ENCODE measurements around the gene CACYBP. TPM values are rescaled to one million over a fixed set of nuclear protein-coding genes. Genes with fewer than 3 reads are reported as not detected.
A peak's percentile ranks its signal among the peaks of the same experiment; 100 is the strongest.

Gene CACYBP
- total and polyA plus RNA-seq, 2 experiments from 2014 or later: 84.8 to 165 TPM

DNA sequence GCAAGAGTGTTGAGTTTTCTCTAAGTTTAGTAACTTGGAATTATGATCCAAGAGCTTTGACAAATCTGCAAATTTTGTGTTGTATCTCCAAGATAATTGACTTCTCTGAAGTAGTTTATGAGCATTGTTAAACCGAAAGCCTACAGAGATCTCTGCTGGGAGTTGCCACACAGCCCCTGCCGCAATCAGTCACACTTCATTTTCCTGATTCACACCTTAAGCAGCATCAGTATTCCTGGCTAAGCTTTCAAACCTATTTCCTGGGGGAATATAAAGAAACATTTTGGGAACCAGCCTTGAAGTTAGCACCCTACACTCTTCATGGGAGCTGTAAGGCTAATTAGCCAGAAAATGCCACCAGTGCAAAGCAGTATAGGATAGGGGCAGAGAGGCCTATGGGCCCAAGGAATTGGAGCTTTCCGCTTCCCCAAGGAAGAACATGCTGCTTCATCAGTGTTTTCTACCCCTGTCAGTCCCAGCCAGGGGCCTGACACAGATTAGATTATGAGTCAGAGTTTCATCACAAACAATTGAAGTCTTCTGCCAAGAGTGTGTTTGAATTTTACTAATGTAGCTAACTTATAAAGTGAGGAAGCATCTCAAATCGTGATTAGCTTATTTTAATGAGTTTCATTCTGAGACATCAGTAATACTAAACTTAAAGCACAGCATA lies 23.2 kb upstream of the CACYBP start:
- Histone ChIP-seq H3F3A (ENCODE audit: insufficient read depth) (peaks cover 20% of the 10 kb centered on the region), H3K4me1 (ENCODE audit: insufficient read depth) (peaks cover 15% of the 10 kb centered on the region), H3K27me3 (replicated peaks; ENCODE audit: insufficient read depth) (no peaks in the 10 kb centered on the region), H3K4me3 (no peak overlapping the region), H2AFZ (peak overlapping the region; percentile 43), H3K79me2 (ENCODE audit: insufficient read depth) (no peaks in the 10 kb centered on the region), H3K9ac (no peak overlapping the region), H3K36me3 (ENCODE audit: low read depth) (no peaks in the 10 kb centered on the region), H3K9me3 (ENCODE audit: low read depth) (no peaks in the 10 kb centered on the region), H3K9me2 (ENCODE audit: insufficient read depth) (no peaks in the 10 kb centered on the region), H4K20me1 (ENCODE audit: insufficient read depth) (no peaks in the 10 kb centered on the region), H3K27ac (peak overlapping the region; percentile 35), H3K4me2 (ENCODE audit: unreplicated experiment) (peak overlapping the region; percentile 36)
- WGBS, 2 experiments (ENCODE audit: low coverage in 1 of 2, low lambda C conversion rate in 2 of 2, missing lambda C conversion rate in 2 of 2): 29 to 30% methylated on average over 4 of the region's 4 CpGs
- DNase-seq: peak; percentile 82
- TF ChIP-seq EZH2phosphoT487 (IDR thresholded peaks at IDR 0.05; ENCODE audit: insufficient read depth, low read depth) (no peak), EZH2 (IDR thresholded peaks at IDR 0.05; ENCODE audit: insufficient read depth, poor library complexity, severe bottlenecking) (no peak)
- in situ Hi-C loops (cut with MboI): loop anchor here (10.0 to 25.0 kb wide), 2 partner anchors 202 to 714 kb away; no protein-coding TSS in a partner anchor

DNA sequence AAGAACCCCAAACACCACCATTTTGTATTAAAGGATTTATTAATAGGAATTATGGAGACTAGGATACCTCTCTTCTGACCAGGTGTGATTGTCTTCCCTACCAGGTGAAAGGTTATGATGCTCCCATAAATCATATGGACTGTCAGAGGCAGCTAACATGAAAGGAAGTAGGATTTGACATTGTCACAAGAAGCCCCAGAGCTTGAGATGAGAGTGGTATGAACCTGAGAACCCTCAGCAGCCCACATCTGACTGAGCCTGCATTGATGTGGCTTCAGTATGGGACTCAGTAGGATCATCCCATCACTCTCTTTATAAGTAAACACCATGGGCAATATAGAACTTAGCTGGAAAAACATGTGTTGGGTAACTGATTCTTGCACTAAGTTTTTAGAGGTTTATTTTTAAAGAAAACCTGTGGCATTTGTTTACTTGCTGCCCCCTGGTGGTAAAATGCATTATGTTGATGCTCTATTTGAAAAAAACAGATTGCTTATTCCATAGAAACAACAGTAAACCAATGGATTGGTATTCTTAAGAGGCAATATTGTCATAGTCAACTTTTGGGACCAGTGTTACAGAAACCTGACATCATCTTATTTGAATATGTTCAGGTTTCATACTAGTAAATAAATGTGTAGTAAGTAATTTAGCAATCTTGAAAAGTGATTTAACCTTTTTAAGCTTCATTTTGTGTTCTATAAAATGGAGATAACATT lies 16.6 kb upstream of the CACYBP start:
- no peak overlapping the region for H3K9ac ChIP-seq
- no peaks in the 10 kb centered on the region for H3K36me3 ChIP-seq (ENCODE audit: low read depth)
- no peak overlapping the region for H3K4me3 ChIP-seq
- in situ Hi-C loops (cut with MboI): loop anchor here (25.0 kb wide), 1 partner anchor 721 kb away; no protein-coding TSS in a partner anchor
- TF ChIP-seq EZH2 (IDR thresholded peaks at IDR 0.05; ENCODE audit: insufficient read depth, poor library complexity, severe bottlenecking): no peak
- no peak for TF ChIP-seq EZH2phosphoT487 (IDR thresholded peaks at IDR 0.05; ENCODE audit: insufficient read depth, low read depth)
- H4K20me1 ChIP-seq (ENCODE audit: insufficient read depth): no peaks in the 10 kb centered on the region
- no peak overlapping the region for H3K4me2 ChIP-seq (ENCODE audit: unreplicated experiment)
- H3K9me3 ChIP-seq (ENCODE audit: low read depth): no peaks in the 10 kb centered on the region
- H3K27me3 ChIP-seq (replicated peaks; ENCODE audit: insufficient read depth): no peaks in the 10 kb centered on the region
- H3F3A ChIP-seq (ENCODE audit: insufficient read depth): no peaks in the 10 kb centered on the region
- peak; percentile 69 for DNase-seq
- no peaks in the 10 kb centered on the region for H3K4me1 ChIP-seq (ENCODE audit: insufficient read depth)
- no peak overlapping the region for H3K27ac ChIP-seq
- no peaks in the 10 kb centered on the region for H3K9me2 ChIP-seq (ENCODE audit: insufficient read depth)
- H2AFZ ChIP-seq: no peak overlapping the region
- no peaks in the 10 kb centered on the region for H3K79me2 ChIP-seq (ENCODE audit: insufficient read depth)

DNA sequence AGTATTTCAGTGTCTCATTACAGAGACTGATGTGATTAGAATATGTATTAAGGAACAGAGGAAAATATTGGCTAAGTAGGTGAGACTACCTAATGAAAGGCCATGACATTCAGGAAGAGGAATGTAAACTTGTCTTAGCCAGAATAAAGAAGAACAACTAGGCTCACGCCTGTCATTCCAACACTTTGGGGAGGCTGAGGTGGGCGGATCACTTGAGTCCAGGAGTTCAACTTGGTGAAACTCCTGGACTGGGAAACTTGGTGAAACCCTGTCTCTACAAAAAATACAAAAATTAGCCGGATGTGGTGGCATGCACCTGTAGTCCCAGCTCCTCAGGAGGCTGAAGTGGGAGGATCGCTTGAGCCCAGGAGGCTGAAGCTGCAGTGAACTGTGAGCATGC lies 14.8 kb upstream of the CACYBP start:
- Histone ChIP-seq H3K4me2 (ENCODE audit: unreplicated experiment) (no peak overlapping the region), H3K27me3 (replicated peaks; ENCODE audit: insufficient read depth) (no peaks in the 10 kb centered on the region), H3K36me3 (ENCODE audit: low read depth) (no peaks in the 10 kb centered on the region), H3K79me2 (ENCODE audit: insufficient read depth) (no peaks in the 10 kb centered on the region), H2AFZ (no peak overlapping the region), H3K9me3 (ENCODE audit: low read depth) (no peaks in the 10 kb centered on the region), H3K9ac (no peak overlapping the region), H4K20me1 (ENCODE audit: insufficient read depth) (no peaks in the 10 kb centered on the region), H3K4me1 (ENCODE audit: insufficient read depth) (peaks cover 7% of the 10 kb centered on the region; the same call in 1 of the 2 replicates), H3K27ac (no peak overlapping the region), H3K9me2 (ENCODE audit: insufficient read depth) (no peaks in the 10 kb centered on the region), H3F3A (ENCODE audit: insufficient read depth) (no peaks in the 10 kb centered on the region), H3K4me3 (no peak overlapping the region)
- 91 to 97% methylated on average over 4 of the region's 4 CpGs for WGBS, 2 experiments (ENCODE audit: low coverage in 1 of 2, low lambda C conversion rate in 2 of 2, missing lambda C conversion rate in 2 of 2)
- no peak for TF ChIP-seq EZH2phosphoT487 (IDR thresholded peaks at IDR 0.05; ENCODE audit: insufficient read depth, low read depth)
- TF ChIP-seq EZH2 (IDR thresholded peaks at IDR 0.05; ENCODE audit: insufficient read depth, poor library complexity, severe bottlenecking): no peak
- in situ Hi-C loops (cut with MboI): loop anchor here (25.0 kb wide), 1 partner anchor 723 kb away; no protein-coding TSS in a partner anchor
- no peak for DNase-seq

DNA sequence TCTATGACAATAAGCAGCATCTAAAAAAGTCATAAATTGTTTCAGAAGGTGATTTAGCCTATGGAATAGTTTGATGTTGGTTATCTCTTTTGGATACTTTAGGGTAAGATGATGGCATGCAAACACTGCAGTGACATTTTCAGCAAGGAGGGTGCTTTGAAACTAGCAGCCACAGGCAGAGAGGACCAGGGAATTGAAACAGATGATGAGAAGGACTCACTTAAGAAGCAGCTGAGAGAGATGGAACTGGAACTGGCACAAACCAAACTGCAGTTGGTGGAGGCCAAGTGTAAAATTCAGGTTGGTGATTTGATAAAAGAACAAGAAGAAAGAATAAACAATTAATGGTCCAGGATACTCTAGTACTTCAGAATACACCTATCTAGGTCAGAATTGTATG lies 11.2 kb upstream of the CACYBP start:
- Histone ChIP-seq H3K36me3 (ENCODE audit: low read depth) (no peaks in the 10 kb centered on the region), H3K27me3 (replicated peaks; ENCODE audit: insufficient read depth) (no peaks in the 10 kb centered on the region), H3K79me2 (ENCODE audit: insufficient read depth) (no peaks in the 10 kb centered on the region), H3K4me2 (ENCODE audit: unreplicated experiment) (no peak overlapping the region), H3F3A (ENCODE audit: insufficient read depth) (no peaks in the 10 kb centered on the region), H3K4me3 (no peak overlapping the region), H3K9me2 (ENCODE audit: insufficient read depth) (no peaks in the 10 kb centered on the region), H2AFZ (no peak overlapping the region), H3K9me3 (ENCODE audit: low read depth) (no peaks in the 10 kb centered on the region), H3K4me1 (ENCODE audit: insufficient read depth) (peaks cover 20% of the 10 kb centered on the region), H3K9ac (no peak overlapping the region), H3K27ac (no peak overlapping the region), H4K20me1 (ENCODE audit: insufficient read depth) (no peaks in the 10 kb centered on the region)
- no peak for TF ChIP-seq EZH2 (IDR thresholded peaks at IDR 0.05; ENCODE audit: insufficient read depth, poor library complexity, severe bottlenecking)
- no peak for TF ChIP-seq EZH2phosphoT487 (IDR thresholded peaks at IDR 0.05; ENCODE audit: insufficient read depth, low read depth)
- in situ Hi-C loops (cut with MboI): loop anchor here (25.0 kb wide), 1 partner anchor 726 kb away; no protein-coding TSS in a partner anchor
- DNase-seq: no peak

Measured in GM23248 (cell line).